IMR-90 (cell line): ENCODE measurements around the gene PAM.

Experiments used
- BHLHE40 ChIP-seq: fragments of 150-350 bp; IDR thresholded peaks from 2 replicates; pipeline ENCODE4 v1.6.1; 2016; ENCODE audit warnings: mild to moderate bottlenecking, low read depth, low read length
- CEBPB ChIP-seq: IDR thresholded peaks from 2 replicates; pipeline ENCODE4 v1.6.1; 2012; ENCODE audit warnings: low read depth, low read length, improper control_type of control experiment
- FOS ChIP-seq: fragments of 150-350 bp; IDR thresholded peaks from 2 replicates; pipeline ENCODE4 v1.6.1; 2016; ENCODE audit warnings: low read depth, low read length
- MAFK ChIP-seq: IDR thresholded peaks from 2 replicates; pipeline ENCODE4 v1.6.1; 2012; ENCODE audit warnings: low read depth, low read length, improper control_type of control experiment
- MAZ ChIP-seq: IDR thresholded peaks from 2 replicates; pipeline ENCODE4 v1.6.1; 2012; ENCODE audit warnings: low read depth, mild to moderate bottlenecking, low read length, improper control_type of control experiment, moderate library complexity, borderline replicate concordance
- MXI1 ChIP-seq: IDR thresholded peaks from 2 replicates; pipeline ENCODE4 v1.6.1; 2012; ENCODE audit warnings: low read depth, mild to moderate bottlenecking, low read length, moderate library complexity, borderline replicate concordance
- POLR2A ChIP-seq: IDR thresholded peaks from 2 replicates; pipeline ENCODE4 v1.6.1; 2012; ENCODE audit warnings: mild to moderate bottlenecking, low read depth, low read length
- RAD21 ChIP-seq: IDR thresholded peaks from 2 replicates; pipeline ENCODE4 v1.6.1; 2012; ENCODE audit warnings: low read length, improper control_type of control experiment
- RCOR1 ChIP-seq: IDR thresholded peaks from 2 replicates; pipeline ENCODE4 v1.6.1; 2012; ENCODE audit warnings: mild to moderate bottlenecking, low read length, improper control_type of control experiment; ENCODE audit not compliant: insufficient replicate concordance
- RFX5 ChIP-seq: IDR thresholded peaks from 2 replicates; pipeline ENCODE4 v1.8.0; 2012; ENCODE audit warnings: low read depth, mild to moderate bottlenecking, low read length, moderate library complexity
- SMC3 ChIP-seq: fragments of 150-350 bp; IDR thresholded peaks from 2 replicates; pipeline ENCODE4 v1.6.1; 2016; ENCODE audit warnings: low read depth, mild to moderate bottlenecking, antibody characterized with exemption, low read length, moderate library complexity
- TF ChIP-seq, protein P1 (sequence below): conservative IDR thresholded peaks from 2 replicates; pipeline ENCODE4 v1.5.1; 2012; ENCODE audit warnings: mild to moderate bottlenecking, low read depth, low read length, improper control_type of control experiment
- TF ChIP-seq, protein P2 (sequence below): fragments of 150-350 bp; IDR thresholded peaks from 2 replicates; pipeline ENCODE4 v1.6.1; 2017; ENCODE audit warnings: mild to moderate bottlenecking, antibody characterized with exemption, low read length, low read depth
- TF ChIP-seq, protein P3 (sequence below): fragments of 150-350 bp; IDR thresholded peaks from 2 replicates; pipeline ENCODE4 v1.6.1; 2016; ENCODE audit warnings: low read depth, mild to moderate bottlenecking, low read length, moderate library complexity, borderline replicate concordance

DNA sequence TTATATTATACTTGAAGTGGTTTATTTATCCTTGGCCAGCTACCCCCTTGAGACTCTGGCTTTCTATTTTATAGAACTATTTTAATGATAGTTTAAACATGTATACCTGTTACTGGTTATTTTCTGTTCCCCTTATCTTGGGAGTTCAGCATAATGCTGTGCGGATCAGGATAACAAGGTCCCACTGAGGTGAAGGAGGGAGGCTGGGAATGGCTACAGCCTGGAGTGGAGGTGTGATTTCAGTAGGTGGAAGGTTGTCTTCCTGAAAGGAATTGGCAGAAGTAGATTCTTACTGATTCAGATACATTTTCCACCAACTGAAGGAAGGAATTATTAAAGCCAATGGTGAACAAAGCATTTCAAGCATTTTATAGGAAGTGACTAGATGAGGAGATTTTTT lies 38.9 kb downstream of the PAM start:
- no peak for TF ChIP-seq POLR2A
- TF ChIP-seq, protein P1, sequence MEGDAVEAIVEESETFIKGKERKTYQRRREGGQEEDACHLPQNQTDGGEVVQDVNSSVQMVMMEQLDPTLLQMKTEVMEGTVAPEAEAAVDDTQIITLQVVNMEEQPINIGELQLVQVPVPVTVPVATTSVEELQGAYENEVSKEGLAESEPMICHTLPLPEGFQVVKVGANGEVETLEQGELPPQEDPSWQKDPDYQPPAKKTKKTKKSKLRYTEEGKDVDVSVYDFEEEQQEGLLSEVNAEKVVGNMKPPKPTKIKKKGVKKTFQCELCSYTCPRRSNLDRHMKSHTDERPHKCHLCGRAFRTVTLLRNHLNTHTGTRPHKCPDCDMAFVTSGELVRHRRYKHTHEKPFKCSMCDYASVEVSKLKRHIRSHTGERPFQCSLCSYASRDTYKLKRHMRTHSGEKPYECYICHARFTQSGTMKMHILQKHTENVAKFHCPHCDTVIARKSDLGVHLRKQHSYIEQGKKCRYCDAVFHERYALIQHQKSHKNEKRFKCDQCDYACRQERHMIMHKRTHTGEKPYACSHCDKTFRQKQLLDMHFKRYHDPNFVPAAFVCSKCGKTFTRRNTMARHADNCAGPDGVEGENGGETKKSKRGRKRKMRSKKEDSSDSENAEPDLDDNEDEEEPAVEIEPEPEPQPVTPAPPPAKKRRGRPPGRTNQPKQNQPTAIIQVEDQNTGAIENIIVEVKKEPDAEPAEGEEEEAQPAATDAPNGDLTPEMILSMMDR: no peak
- TF ChIP-seq, protein P2, sequence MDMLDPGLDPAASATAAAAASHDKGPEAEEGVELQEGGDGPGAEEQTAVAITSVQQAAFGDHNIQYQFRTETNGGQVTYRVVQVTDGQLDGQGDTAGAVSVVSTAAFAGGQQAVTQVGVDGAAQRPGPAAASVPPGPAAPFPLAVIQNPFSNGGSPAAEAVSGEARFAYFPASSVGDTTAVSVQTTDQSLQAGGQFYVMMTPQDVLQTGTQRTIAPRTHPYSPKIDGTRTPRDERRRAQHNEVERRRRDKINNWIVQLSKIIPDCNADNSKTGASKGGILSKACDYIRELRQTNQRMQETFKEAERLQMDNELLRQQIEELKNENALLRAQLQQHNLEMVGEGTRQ: no peak
- TF ChIP-seq RCOR1: no peak
- no peak for TF ChIP-seq RAD21
- TF ChIP-seq SMC3: no peak
- TF ChIP-seq CEBPB: no peak
- no peak for TF ChIP-seq RFX5
- TF ChIP-seq, protein P3, sequence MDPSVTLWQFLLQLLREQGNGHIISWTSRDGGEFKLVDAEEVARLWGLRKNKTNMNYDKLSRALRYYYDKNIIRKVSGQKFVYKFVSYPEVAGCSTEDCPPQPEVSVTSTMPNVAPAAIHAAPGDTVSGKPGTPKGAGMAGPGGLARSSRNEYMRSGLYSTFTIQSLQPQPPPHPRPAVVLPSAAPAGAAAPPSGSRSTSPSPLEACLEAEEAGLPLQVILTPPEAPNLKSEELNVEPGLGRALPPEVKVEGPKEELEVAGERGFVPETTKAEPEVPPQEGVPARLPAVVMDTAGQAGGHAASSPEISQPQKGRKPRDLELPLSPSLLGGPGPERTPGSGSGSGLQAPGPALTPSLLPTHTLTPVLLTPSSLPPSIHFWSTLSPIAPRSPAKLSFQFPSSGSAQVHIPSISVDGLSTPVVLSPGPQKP: no peak
- no peak for TF ChIP-seq MXI1
- TF ChIP-seq MAZ: no peak
- no peak for TF ChIP-seq BHLHE40
- TF ChIP-seq FOS: no peak
- no peak for TF ChIP-seq MAFK
